ENCODE data around the gene PTDSS2. TPM values are rescaled to one million over a fixed set of nuclear protein-coding genes. Genes with fewer than 3 reads are reported as not detected.

Gene PTDSS2
- total and polyA plus RNA-seq, 10 of the 15 experiments (the other 5 are each of a cell fraction or from before 2014, with no cell fraction given): 0.39 to 21.1 (median 10.8) TPM

DNA sequence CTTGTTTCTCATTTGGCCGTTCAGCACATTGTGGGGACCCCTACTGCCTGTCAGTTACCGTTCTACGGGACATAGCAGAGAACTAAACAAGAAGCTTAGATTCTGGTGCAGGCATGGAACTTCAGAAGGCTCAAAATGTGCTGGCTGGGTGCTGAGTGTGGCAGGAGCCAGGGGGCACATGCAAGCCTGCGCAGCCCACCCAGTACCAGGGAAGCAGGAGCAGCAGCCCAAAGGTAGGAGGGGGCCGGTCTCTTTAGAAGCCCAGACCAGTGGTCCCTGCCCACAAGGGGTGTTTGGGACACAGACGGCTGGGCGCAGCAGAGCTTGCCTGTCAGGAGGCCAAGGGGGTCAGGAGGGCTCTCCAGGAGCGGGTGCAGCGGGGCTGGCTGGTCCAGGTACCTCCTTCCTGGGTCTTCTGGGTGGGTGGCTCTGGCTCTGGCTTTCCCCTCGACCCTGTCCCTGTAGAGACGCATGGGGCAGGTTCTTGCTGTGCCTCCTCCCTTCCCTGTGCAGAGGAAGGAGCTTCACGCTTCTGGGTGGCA lies 2.2 kb downstream of the PTDSS2 start (continued):
- no peak for TF ChIP-seq ZZZ3 (IDR thresholded peaks at IDR 0.05; ENCODE audit: control insufficient read depth, insufficient read length, low read depth)
- no peak for TF ChIP-seq JUND (IDR thresholded peaks at IDR 0.05; ENCODE audit: low read depth, low read length)
- no peak for TF ChIP-seq SIX5 (IDR thresholded peaks at IDR 0.05; ENCODE audit: low read depth, low read length, severe bottlenecking)
- TF ChIP-seq CREB1 (IDR thresholded peaks at IDR 0.05; ENCODE audit: low read depth): no peak
- no peak for TF ChIP-seq CREM (IDR thresholded peaks at IDR 0.05; ENCODE audit: low read depth)
- no peak for TF ChIP-seq MYC (IDR thresholded peaks at IDR 0.05; ENCODE audit: insufficient read depth, insufficient read length, insufficient replicate concordance, low read length, severe bottlenecking)
- TF ChIP-seq DPF2 (IDR thresholded peaks at IDR 0.05): no peak
- TF ChIP-seq POLR2AphosphoS2 (IDR thresholded peaks at IDR 0.05; ENCODE audit: low read depth, low read length): no peak

DNA sequence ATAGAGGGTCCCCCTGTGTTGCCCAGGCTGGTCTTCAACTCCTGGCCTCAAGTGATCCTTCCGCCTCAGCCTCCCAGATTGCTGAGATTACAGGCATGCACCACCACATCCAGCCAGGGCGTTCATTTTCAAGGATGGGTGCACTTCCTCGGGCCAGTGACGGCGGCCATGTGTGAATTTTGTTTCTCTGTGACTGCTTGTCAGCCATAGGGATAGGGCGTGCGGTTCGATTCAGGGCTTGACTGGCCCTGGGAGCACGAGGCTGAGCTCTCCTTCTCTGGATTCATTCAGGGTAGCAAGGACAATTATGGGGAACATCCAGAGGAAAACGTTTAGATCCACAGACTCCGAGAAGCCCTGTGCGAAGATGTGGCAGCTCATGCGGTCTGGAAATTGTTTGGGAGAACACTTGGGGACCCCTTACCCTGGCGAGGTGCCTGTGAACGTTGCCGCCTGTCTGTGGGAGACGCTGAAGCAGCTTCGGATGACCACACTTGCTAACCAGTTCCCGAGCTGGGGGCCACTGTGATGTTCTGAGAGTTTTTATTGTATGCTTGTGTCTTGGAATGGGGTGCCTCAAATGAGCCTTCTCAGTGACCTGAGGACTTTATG lies 2.9 kb downstream of the PTDSS2 start:
- no peak overlapping the region for H3K9ac ChIP-seq (ENCODE audit: control insufficient read depth, insufficient read depth, low read length)
- H3K4me3 ChIP-seq: no peak overlapping the region
- no peak overlapping the region for H2AFZ ChIP-seq (ENCODE audit: control insufficient read depth, low read depth, low read length)
- SMC1A ChIA-PET (ENCODE audit: uncharacterized antibody, unreplicated experiment): no interaction called here
- no peak overlapping the region for H3K27ac ChIP-seq (ENCODE audit: control insufficient read depth, insufficient read depth)
- DNase-seq (ENCODE audit: low read depth, low spot score) (no peak), ATAC-seq (no peak), FAIRE-seq (no peak)
- no peaks in the 10 kb centered on the region for H3K27me3 ChIP-seq (replicated peaks in 1 of 2; ENCODE audit: control insufficient read depth in 2 of 2, insufficient read depth in 2 of 2, low read length in 1 of 2)
- 78% methylated on average over 19 of the region's 19 CpGs for WGBS (ENCODE audit: insufficient coverage, insufficient replicate concordance, low lambda C conversion rate, missing lambda C conversion rate)
- in situ Hi-C loops (cut with MboI) (loop anchor here (5.0 kb wide), 1 partner anchor 49 kb away; no protein-coding TSS in a partner anchor), intact Hi-C loops (cut with micrococcal nuclease; ENCODE audit: unreplicated experiment) (no loop called here)
- no TSS peak for BruUV-seq (replicated peaks)
- H3K4me1 ChIP-seq (ENCODE audit: control insufficient read depth, insufficient read depth, low read length): peaks cover 29% of the 10 kb centered on the region
- peaks cover 14% of the 10 kb centered on the region for H3K79me2 ChIP-seq (ENCODE audit: control insufficient read depth, insufficient read depth, low read length)
- CTCF ChIA-PET: interaction anchor here (1.4 kb wide), 1 partner anchor 148 kb away, joined by 3 read pairs; no protein-coding TSS in a partner anchor
- H3K9me3 ChIP-seq (replicated peaks; ENCODE audit: control insufficient read depth, insufficient read depth, low read length): no peaks in the 10 kb centered on the region
- no peak overlapping the region for H3K4me2 ChIP-seq (ENCODE audit: control insufficient read depth, insufficient read depth)
- H4K20me1 ChIP-seq (ENCODE audit: control insufficient read depth, insufficient read depth): no peaks in the 10 kb centered on the region
- peaks cover 2 to 6% of the 10 kb centered on the region in 2 experiments; a peak in 3 of 4 replicates for H3K36me3 ChIP-seq (ENCODE audit: control insufficient read depth in 2 of 2, insufficient read depth in 2 of 2, low read length in 1 of 2)
- POLR2A ChIA-PET: interaction anchor here (1.1 to 1.3 kb wide), 2 partner anchors 8 to 83 kb away, joined by 3 read pairs; no protein-coding TSS in a partner anchor
- RAD21 ChIA-PET (ENCODE audit: unreplicated experiment): no interaction called here
- TF ChIP-seq RB1 (IDR thresholded peaks at IDR 0.05; ENCODE audit: borderline replicate concordance) (no peak), CBX5 (IDR thresholded peaks at IDR 0.05; ENCODE audit: low read depth) (no peak), ZNF24 (IDR thresholded peaks at IDR 0.05) (no peak), NFXL1 (IDR thresholded peaks at IDR 0.05; ENCODE audit: borderline replicate concordance) (no peak), ZNF274 (IDR thresholded peaks at IDR 0.05; ENCODE audit: insufficient read depth, insufficient read length) (no peak), BACH1 (IDR thresholded peaks at IDR 0.05; ENCODE audit: borderline replicate concordance) (no peak), EP300 (IDR thresholded peaks at IDR 0.05; ENCODE audit: borderline replicate concordance in 1 of 2, control insufficient read depth in 1 of 2, low read depth in 2 of 2, low read length in 2 of 2) (no peak), YY1 (IDR thresholded peaks at IDR 0.05; ENCODE audit: low read depth, low read length) (no peak)
- TF ChIP-seq, protein P1, sequence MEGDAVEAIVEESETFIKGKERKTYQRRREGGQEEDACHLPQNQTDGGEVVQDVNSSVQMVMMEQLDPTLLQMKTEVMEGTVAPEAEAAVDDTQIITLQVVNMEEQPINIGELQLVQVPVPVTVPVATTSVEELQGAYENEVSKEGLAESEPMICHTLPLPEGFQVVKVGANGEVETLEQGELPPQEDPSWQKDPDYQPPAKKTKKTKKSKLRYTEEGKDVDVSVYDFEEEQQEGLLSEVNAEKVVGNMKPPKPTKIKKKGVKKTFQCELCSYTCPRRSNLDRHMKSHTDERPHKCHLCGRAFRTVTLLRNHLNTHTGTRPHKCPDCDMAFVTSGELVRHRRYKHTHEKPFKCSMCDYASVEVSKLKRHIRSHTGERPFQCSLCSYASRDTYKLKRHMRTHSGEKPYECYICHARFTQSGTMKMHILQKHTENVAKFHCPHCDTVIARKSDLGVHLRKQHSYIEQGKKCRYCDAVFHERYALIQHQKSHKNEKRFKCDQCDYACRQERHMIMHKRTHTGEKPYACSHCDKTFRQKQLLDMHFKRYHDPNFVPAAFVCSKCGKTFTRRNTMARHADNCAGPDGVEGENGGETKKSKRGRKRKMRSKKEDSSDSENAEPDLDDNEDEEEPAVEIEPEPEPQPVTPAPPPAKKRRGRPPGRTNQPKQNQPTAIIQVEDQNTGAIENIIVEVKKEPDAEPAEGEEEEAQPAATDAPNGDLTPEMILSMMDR (IDR thresholded peaks at IDR 0.05 in 2 of 3, conservative IDR thresholded peaks at IDR 0.05 in 1 of 3; ENCODE audit: control insufficient read depth in 2 of 3, extremely low read depth in 1 of 3, insufficient read depth in 1 of 3, low read depth in 3 of 3, low read length in 3 of 3): no peak
- TF ChIP-seq, protein P2, sequence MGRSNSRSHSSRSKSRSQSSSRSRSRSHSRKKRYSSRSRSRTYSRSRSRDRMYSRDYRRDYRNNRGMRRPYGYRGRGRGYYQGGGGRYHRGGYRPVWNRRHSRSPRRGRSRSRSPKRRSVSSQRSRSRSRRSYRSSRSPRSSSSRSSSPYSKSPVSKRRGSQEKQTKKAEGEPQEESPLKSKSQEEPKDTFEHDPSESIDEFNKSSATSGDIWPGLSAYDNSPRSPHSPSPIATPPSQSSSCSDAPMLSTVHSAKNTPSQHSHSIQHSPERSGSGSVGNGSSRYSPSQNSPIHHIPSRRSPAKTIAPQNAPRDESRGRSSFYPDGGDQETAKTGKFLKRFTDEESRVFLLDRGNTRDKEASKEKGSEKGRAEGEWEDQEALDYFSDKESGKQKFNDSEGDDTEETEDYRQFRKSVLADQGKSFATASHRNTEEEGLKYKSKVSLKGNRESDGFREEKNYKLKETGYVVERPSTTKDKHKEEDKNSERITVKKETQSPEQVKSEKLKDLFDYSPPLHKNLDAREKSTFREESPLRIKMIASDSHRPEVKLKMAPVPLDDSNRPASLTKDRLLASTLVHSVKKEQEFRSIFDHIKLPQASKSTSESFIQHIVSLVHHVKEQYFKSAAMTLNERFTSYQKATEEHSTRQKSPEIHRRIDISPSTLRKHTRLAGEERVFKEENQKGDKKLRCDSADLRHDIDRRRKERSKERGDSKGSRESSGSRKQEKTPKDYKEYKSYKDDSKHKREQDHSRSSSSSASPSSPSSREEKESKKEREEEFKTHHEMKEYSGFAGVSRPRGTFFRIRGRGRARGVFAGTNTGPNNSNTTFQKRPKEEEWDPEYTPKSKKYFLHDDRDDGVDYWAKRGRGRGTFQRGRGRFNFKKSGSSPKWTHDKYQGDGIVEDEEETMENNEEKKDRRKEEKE (IDR thresholded peaks at IDR 0.05): no peak

Data from GM12878 (cell line).